ENCODE results near the gene NPW.
A peak's percentile ranks its signal among the peaks of the same experiment; 100 is the strongest.

NPW gene

DNA sequence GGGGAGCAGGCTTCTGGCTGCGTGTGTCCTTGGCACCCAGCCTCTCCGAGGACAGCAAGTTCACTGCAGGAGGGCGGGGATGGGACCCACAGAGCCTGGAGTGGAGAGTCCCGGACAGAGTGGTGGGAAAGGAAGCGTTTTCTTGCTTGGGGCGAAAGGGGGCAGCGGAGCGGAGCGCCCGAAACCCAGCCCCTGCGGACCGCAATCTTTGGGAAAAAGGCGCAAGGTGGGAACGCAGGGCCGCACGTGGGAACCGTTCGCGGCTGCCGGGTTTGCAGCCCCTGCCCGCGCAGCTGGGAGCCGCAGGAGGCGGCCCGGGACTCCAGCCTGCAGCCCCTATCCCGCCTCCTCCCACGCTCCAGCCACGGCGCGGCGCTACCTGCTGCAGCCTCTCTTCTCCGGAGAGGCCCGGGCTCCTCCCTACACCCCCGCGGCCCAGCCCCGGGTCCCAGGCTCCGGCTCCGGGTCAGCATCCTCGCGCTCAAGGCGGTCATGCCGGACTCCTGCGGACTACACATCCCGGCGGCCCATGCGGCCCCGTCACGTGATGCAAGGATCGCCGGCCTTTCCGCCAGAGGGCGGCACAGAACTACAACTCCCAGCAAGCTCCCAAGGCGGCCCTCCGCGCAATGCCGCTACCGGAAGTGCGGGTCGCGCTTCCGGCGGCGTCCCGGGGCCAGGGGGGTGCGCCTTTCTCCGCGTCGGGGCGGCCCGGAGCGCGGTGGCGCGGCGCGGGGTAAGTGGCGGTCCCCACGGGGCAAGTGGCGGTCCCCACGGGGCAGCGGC lies 27.9 kb downstream of the NPW start, which contains the start of the genes NTHL1 and TSC2:
NTHL1 (minus strand) TSS at position 505 of the 786 bp plus-strand sequence; CDS start at position 494, 11 bp downstream.
TSC2 (plus strand) TSS at position 656 of the 786 bp plus-strand sequence. CDS start 631 bp downstream, outside the sequence.
- no peaks in the 10 kb centered on the region for H3K9me3 ChIP-seq (ENCODE audit: control insufficient read depth, insufficient read depth, low read length)
- peaks cover 6% of the 10 kb centered on the region for H3K4me1 ChIP-seq (ENCODE audit: insufficient read depth, low read length)
- peak within 1 kb of the TSS; percentile 75 for H3K9ac ChIP-seq (ENCODE audit: low read depth, low read length)
- no peaks in the 10 kb centered on the region for H3K36me3 ChIP-seq (ENCODE audit: insufficient read depth, low read length)

DNA sequence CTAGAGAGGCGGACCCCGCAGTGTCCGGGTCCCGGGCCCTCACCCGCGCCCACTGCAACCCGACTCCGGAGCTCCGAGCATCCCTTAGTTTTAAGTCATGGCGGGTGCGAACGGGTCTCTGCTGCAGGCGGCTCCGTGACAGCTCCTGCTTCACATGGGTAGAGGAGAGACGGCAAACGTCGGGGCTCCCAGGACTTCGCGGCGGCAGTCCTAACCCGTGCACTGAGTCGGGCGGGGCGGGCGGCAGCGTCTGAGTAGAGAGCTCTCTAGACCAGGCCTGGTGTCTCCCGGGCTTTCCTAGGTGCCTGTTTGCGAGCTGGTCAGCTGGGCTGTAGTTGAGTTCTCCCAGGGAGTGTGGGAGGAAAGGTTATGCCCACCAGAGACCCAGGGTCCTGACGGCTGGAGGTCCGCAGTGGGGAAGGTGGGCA lies 28.5 kb downstream of the NPW start:
- H3K9me3 ChIP-seq (ENCODE audit: control insufficient read depth, insufficient read depth, low read length) = no peaks in the 10 kb centered on the region
- peaks cover 6% of the 10 kb centered on the region for H3K4me1 ChIP-seq (ENCODE audit: insufficient read depth, low read length)

DNA sequence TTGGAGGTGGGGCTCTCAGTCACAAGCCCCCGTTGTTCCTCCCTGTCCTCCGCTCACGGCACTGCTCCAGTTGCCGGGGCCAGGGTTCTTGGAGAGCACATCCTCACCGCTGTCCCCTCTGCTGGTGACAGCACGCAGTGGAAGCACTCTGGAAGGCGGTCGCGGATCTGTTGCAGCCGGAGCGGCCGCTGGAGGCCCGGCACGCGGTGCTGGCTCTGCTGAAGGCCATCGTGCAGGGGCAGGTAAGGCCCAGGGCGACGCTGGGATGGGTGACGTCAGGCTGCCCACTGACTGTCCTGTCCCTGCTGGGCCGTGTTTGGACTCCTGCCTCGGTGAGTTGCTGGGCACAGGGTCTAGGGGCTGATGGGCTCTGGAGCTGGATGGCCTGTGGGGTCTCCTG lies 33.6 kb downstream of the NPW start:
- no peak overlapping the region for H3K9ac ChIP-seq (ENCODE audit: low read depth, low read length)
- no peaks in the 10 kb centered on the region for H3K9me3 ChIP-seq (ENCODE audit: control insufficient read depth, insufficient read depth, low read length)
- H3K4me1 ChIP-seq (ENCODE audit: insufficient read depth, low read length) = peaks cover 6% of the 10 kb centered on the region
- no peaks in the 10 kb centered on the region for H3K36me3 ChIP-seq (ENCODE audit: insufficient read depth, low read length)

More for the DNA sequence above, 28.5 kb downstream of the NPW start:
- H3K36me3 ChIP-seq (ENCODE audit: insufficient read depth, low read length) = no peaks in the 10 kb centered on the region
- peak overlapping the region; percentile 75 for H3K9ac ChIP-seq (ENCODE audit: low read depth, low read length)

- no peaks in the 10 kb centered on the region for H3K9me3 ChIP-seq (ENCODE audit: control insufficient read depth, insufficient read depth, low read length)
- H3K9ac ChIP-seq (ENCODE audit: low read depth, low read length) = no peak overlapping the region
- H3K4me1 ChIP-seq (ENCODE audit: insufficient read depth, low read length) = peaks cover under 1% of the 10 kb centered on the region; the same call in 1 of the 2 replicates
- no peaks in the 10 kb centered on the region; the same call in 1 of the 2 replicates for H3K36me3 ChIP-seq (ENCODE audit: insufficient read depth, low read length)
Measured at GRCh38 chr16:2053897-2054296, 34.3 kb downstream of the NPW start.

DNA sequence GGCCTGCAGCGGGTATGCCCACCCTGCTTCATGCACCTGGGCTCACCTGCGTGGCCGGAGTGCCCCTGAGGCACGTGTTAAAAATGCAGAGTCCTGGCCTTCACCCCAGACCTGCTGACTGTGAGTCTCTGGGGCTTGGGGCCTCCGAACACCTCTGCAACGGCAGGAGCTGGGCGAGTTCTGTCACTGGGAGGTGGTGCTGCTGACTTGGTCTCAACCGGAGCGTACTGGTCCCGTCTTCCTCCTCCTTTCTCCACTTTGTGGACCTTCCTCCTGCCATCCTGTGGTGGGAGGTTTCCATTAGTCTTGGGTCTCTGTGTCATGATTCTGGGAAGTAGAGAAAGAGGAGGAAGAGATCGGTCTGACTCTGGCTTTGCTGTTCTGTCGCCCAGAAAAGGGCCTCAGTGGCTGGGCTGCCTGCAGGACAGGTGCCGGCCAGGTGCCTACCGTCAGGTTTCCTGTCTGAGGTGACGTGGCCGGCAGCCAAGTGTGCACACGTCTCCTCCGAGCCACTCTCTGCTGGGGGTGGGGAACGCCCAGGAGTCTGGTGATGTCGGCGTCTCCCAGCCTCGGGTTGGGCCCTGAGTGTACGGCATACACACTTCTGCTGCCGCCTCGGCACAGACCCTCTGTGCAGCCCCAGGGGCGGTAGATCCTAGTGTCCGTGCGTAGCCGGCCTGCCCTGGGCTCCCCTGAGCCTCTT lies 35.1 kb downstream of the NPW start:
- H3K36me3 ChIP-seq (ENCODE audit: insufficient read depth, low read length) = no peaks in the 10 kb centered on the region; the same call in 1 of the 2 replicates
- H3K4me1 ChIP-seq (ENCODE audit: insufficient read depth, low read length) = no peaks in the 10 kb centered on the region
- H3K9ac ChIP-seq (ENCODE audit: low read depth, low read length) = no peak overlapping the region
- H3K9me3 ChIP-seq (ENCODE audit: control insufficient read depth, insufficient read depth, low read length) = no peaks in the 10 kb centered on the region

DNA sequence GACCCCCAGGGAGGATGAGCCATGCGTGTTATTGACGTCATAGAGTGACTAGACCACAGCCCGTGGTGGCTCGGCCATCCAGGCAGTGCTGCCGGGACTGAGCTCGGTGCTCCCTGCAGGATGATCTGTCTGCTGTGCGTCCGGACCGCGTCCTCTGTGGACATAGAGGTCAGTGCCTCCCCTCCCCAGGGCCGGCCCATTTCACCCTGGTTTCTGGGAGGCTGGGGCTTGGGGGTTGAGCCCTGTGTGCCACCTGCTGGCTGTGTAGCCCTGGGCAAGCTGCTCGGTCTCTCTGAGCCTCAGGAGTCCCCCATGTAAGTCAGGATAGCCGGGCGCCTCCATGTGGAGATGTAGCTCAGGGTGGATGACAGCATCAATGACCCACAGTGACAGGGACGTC lies 36.5 kb downstream of the NPW start:
- no peaks in the 10 kb centered on the region; the same call in 1 of the 2 replicates for H3K36me3 ChIP-seq (ENCODE audit: insufficient read depth, low read length)
- H3K9me3 ChIP-seq (ENCODE audit: control insufficient read depth, insufficient read depth, low read length) = no peaks in the 10 kb centered on the region
- H3K9ac ChIP-seq (ENCODE audit: low read depth, low read length) = no peak overlapping the region
- H3K4me1 ChIP-seq (ENCODE audit: insufficient read depth, low read length) = no peaks in the 10 kb centered on the region

DNA sequence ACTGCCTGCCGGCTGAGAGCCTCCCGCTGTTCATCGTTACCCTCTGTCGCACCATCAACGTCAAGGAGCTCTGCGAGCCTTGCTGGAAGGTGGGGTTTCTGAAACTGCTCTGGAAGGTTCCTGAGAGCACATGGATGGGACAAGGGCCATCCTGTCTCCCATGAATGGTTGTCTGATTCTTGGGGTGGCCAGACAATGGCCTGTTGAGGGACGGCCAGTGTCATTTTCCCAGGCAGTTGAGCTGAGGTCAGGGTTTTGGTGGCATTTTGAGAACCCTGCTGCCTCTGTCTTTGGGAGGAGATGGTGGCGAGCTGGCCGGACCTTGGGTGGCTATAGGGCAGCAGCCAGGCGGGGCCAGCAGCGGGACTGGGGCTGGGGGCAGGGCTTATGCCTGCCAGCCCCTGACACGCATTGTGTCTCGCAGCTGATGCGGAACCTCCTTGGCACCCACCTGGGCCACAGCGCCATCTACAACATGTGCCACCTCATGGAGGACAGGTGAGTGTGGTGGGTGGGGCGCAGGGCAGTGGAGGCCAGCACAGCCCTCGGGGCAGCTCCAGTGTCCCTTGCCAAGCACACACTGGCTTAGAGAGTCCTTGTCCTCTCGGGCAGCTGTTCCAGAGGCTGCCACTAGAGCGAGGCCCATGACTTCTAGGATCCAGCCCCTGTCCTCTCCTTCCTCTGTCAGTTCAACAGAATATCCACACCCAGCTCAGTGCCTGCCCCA lies 37.3 kb downstream of the NPW start:
- Histone ChIP-seq H3K9ac (ENCODE audit: low read depth, low read length) (no peak overlapping the region), H3K9me3 (ENCODE audit: control insufficient read depth, insufficient read depth, low read length) (no peaks in the 10 kb centered on the region), H3K36me3 (ENCODE audit: insufficient read depth, low read length) (no peaks in the 10 kb centered on the region; the same call in 1 of the 2 replicates), H3K4me1 (ENCODE audit: insufficient read depth, low read length) (no peaks in the 10 kb centered on the region)

- no peaks in the 10 kb centered on the region for H3K9me3 ChIP-seq (ENCODE audit: control insufficient read depth, insufficient read depth, low read length)
- no peaks in the 10 kb centered on the region for H3K4me1 ChIP-seq (ENCODE audit: insufficient read depth, low read length)
- no peak overlapping the region for H3K9ac ChIP-seq (ENCODE audit: low read depth, low read length)
- no peaks in the 10 kb centered on the region; the same call in 1 of the 2 replicates for H3K36me3 ChIP-seq (ENCODE audit: insufficient read depth, low read length)
Measured at GRCh38 chr16:2057438-2057837, 37.9 kb downstream of the NPW start.

DNA sequence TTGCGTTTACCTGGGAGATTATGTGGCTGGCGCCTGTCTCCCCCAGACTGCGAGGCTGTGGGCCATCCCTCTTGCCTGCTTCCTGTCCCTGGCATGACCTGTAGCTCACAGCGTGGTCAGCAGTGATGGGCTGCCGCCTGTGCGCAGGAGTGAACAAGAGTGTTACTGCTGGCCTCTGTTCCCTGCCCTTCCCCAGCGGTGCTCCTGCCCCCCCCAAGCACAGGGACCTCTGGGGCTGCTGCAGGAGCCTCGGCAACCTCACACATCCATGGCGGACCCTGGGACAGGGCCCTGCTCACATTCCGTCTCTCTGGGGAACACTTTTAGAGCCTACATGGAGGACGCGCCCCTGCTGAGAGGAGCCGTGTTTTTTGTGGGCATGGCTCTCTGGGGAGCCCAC lies 38.8 kb downstream of the NPW start:
- H3K4me1 ChIP-seq (ENCODE audit: insufficient read depth, low read length) = no peaks in the 10 kb centered on the region
- H3K9ac ChIP-seq (ENCODE audit: low read depth, low read length) = no peak overlapping the region
- H3K9me3 ChIP-seq (ENCODE audit: control insufficient read depth, insufficient read depth, low read length) = no peaks in the 10 kb centered on the region
- no peaks in the 10 kb centered on the region; the same call in 1 of the 2 replicates for H3K36me3 ChIP-seq (ENCODE audit: insufficient read depth, low read length)

DNA sequence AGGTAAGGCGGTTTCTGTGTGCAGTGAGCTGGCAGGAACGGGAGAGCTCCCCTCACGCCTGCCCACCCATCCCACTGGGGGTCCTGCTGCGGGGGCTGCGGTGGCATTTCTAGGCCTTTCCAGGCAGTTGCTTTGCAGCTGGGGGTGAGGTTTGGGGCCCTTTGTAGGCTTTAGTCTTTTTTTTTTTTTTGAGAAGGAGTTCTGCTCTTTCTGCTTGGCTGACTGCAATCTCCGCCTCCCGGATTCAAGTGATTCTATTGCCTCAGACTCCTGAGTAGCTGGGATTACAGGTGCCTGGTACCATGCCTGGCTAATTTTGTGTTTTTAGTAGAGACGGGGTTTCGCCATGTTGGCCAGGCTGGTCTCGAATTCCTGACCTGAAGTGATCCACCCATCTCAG lies 39.3 kb downstream of the NPW start:
- H3K36me3 ChIP-seq (ENCODE audit: insufficient read depth, low read length) = no peaks in the 10 kb centered on the region; the same call in 1 of the 2 replicates
- H3K9ac ChIP-seq (ENCODE audit: low read depth, low read length) = no peak overlapping the region
- H3K4me1 ChIP-seq (ENCODE audit: insufficient read depth, low read length) = no peaks in the 10 kb centered on the region
- no peaks in the 10 kb centered on the region for H3K9me3 ChIP-seq (ENCODE audit: control insufficient read depth, insufficient read depth, low read length)

- H3K4me1 ChIP-seq (ENCODE audit: insufficient read depth, low read length) = no peaks in the 10 kb centered on the region
- no peaks in the 10 kb centered on the region for H3K9me3 ChIP-seq (ENCODE audit: control insufficient read depth, insufficient read depth, low read length)
- H3K36me3 ChIP-seq (ENCODE audit: insufficient read depth, low read length) = no peaks in the 10 kb centered on the region; the same call in 1 of the 2 replicates
- H3K9ac ChIP-seq (ENCODE audit: low read depth, low read length) = no peak overlapping the region
Measured at GRCh38 chr16:2060346-2060745, 40.8 kb downstream of the NPW start.

- Histone ChIP-seq H3K9me3 (ENCODE audit: control insufficient read depth, insufficient read depth, low read length) (no peaks in the 10 kb centered on the region), H3K4me1 (ENCODE audit: insufficient read depth, low read length) (no peaks in the 10 kb centered on the region), H3K36me3 (ENCODE audit: insufficient read depth, low read length) (peaks cover 6% of the 10 kb centered on the region), H3K9ac (ENCODE audit: low read depth, low read length) (no peak overlapping the region)
Measured at GRCh38 chr16:2061023-2061422, 41.4 kb downstream of the NPW start.

DNA sequence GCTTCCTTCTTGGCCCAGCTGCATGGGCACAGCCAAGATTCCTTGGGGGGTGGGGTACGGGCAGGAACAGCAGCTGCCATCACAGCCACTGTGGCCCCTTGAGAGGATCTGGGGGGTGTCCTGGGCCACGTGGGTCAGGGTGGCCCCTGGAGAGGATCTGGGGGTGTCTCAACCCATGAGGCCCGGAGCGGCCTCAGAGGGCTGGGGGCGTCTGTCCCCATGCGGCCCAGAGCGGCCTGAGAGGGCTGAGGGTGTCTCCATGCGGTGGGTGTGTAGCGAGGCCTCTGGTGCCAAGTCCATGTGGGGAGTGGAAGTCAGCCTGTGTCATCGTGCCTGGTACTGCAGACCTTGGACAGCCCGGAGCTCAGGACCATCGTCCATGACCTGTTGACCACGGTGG lies 41.9 kb downstream of the NPW start:
- no peak overlapping the region for H3K9ac ChIP-seq (ENCODE audit: low read depth, low read length)
- no peaks in the 10 kb centered on the region for H3K4me1 ChIP-seq (ENCODE audit: insufficient read depth, low read length)
- peaks cover 9% of the 10 kb centered on the region for H3K36me3 ChIP-seq (ENCODE audit: insufficient read depth, low read length)

DNA sequence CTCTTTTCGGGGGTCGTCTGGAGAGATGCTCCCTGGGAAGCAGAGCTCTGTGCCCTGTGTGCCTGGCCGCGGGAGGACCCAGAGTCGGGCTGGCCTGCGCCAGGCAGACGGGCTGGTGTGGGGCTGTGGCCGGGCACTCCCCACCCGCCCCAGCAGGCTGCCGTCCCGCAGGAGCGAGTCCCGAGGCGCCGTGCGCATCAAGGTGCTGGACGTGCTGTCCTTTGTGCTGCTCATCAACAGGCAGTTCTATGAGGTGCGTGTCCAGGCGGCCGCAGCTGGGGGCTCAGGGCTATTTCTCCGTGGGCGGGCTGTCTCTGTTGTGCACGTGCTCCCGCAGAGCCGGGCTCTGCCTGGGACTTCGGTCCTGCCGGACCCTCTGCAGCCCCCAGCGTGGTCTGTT lies 43.2 kb downstream of the NPW start:
- Histone ChIP-seq H3K9me3 (ENCODE audit: control insufficient read depth, insufficient read depth, low read length) (no peaks in the 10 kb centered on the region), H3K9ac (ENCODE audit: low read depth, low read length) (no peak overlapping the region), H3K36me3 (ENCODE audit: insufficient read depth, low read length) (peaks cover 9% of the 10 kb centered on the region)

More for the DNA sequence above, 41.9 kb downstream of the NPW start:
- H3K9me3 ChIP-seq (ENCODE audit: control insufficient read depth, insufficient read depth, low read length) = no peaks in the 10 kb centered on the region

More for the DNA sequence above, 43.2 kb downstream of the NPW start:
- no peaks in the 10 kb centered on the region for H3K4me1 ChIP-seq (ENCODE audit: insufficient read depth, low read length)
